Left lung (tissue), 10 donors: ENCODE data around the gene AFAP1L1. TPM values are rescaled to one million over a fixed set of nuclear protein-coding genes. Genes with fewer than 3 reads are reported as not detected.

Experiments
- ATAC-seq: fragments of 200-7000 bp; cut with Tn5 transposase; one replicate; pipeline ENCODE4 v1.9.1; 2020; ENCODE audit warnings: moderate library complexity
- DNase-seq, 4 donors: peaks; one replicate each; pipeline ENCODE4 v3.0.0-alpha.2; 2013 to 2020
- H3K27ac ChIP-seq, 2 donors: fragments of 200-600 bp; sonication (generic) in 1 of 2; one replicate each; pipeline versions ENCODE4 v1.5.0 to v1.8.0; 2020 to 2021
- H3K27me3 ChIP-seq, 2 donors: fragments of 200-600 bp; sonication (generic) in 1 of 2; one replicate each; pipeline versions ENCODE4 v1.5.0 to v1.8.0; 2020 to 2021
- H3K36me3 ChIP-seq, 2 donors: fragments of 200-600 bp; sonication (generic) in 1 of 2; one replicate each; pipeline versions ENCODE4 v1.5.0 to v1.8.0; 2020 to 2021
- H3K4me1 ChIP-seq, 2 donors: fragments of 200-600 bp; one replicate each; pipeline ENCODE4 v1.8.0; 2021
- H3K4me3 ChIP-seq, 2 donors: fragments of 200-600 bp; sonication (generic) in 1 of 2; one replicate each; pipeline versions ENCODE4 v1.5.0 to v1.8.0; 2020 to 2021; ENCODE audit warnings: mild to moderate bottlenecking in 1 of 2
- H3K9me3 ChIP-seq, 2 donors: fragments of 200-600 bp; sonication (generic) in 1 of 2; one replicate each; pipeline versions ENCODE4 v1.5.0 to v1.8.0; 2020 to 2021
- CTCF ChIP-seq, 2 donors: fragments of 200-600 bp; sonication (generic) in 1 of 2; IDR thresholded peaks; one replicate each; pipeline versions ENCODE4 v1.5.0 to v1.8.0; 2021; ENCODE audit warnings: antibody characterized with exemption in 2 of 2
- intact Hi-C, 2 donors: fragments of 100-400 bp; cut with DNase I; formaldehyde crosslinking; loops; one replicate each; pipeline versions ENCODE4 v1.11.2 to v1.14.2; 2022
- polyA plus RNA-seq, 6 donors: library from polyadenylated mRNA; unstranded; fragments of 120-200 nt; gene quantifications; one replicate each; pipeline ENCODE4 v1.2.1, GENCODE V29; 2013; ENCODE audit not compliant: insufficient read length in 6 of 6
- total RNA-seq, 2 donors: library from RNA; stranded (reverse); fragmentation: NEBNext Ultra II Directional; extraction: Animal tissue kit (Norgen Biotek cat#: 25700); gene quantifications; one replicate each; pipeline ENCODE4 v1.2.1, GENCODE V29; 2021
- donor health status: DM: no; HTN: yes; CAD: no.
- donor health status: DM: no; HTN: no; CAD: no.

AFAP1L1 gene
- total and polyA plus RNA-seq, 8 donors: 14.2 to 46.6 (median 40.6) TPM

- Histone ChIP-seq H3K9me3 (no peaks in the 10 kb centered on the region), H3K4me3 (no peak overlapping the region), H3K27ac (no peak overlapping the region), H3K4me1 (peaks cover 0 to 1% of the 10 kb centered on the region in 2 donors), H3K36me3 (no peaks in the 10 kb centered on the region), H3K27me3 (no peaks in the 10 kb centered on the region)
- DNase-seq (no peak), ATAC-seq (no peak)
- intact Hi-C loops: no loop called here
- no peak for TF ChIP-seq CTCF (IDR thresholded peaks at IDR 0.05)
Measured at GRCh38 chr5:149376104-149376503, 104.4 kb downstream of the AFAP1L1 start.

GRCh38 chr5:149376711-149377447, 105.2 kb downstream of the AFAP1L1 start:
- Histone ChIP-seq H3K4me3 (no peak overlapping the region), H3K4me1 (peaks cover 0 to 5% of the 10 kb centered on the region in 2 donors), H3K27ac (no peak overlapping the region), H3K36me3 (no peaks in the 10 kb centered on the region), H3K27me3 (no peaks in the 10 kb centered on the region), H3K9me3 (no peaks in the 10 kb centered on the region)
- ATAC-seq: no peak
- TF ChIP-seq CTCF (IDR thresholded peaks at IDR 0.05): no peak
- intact Hi-C loops: no loop called here
- DNase-seq: no peak

- ATAC-seq (no peak), DNase-seq (no peak)
- no peaks in the 10 kb centered on the region for H3K36me3 ChIP-seq
- intact Hi-C loops: no loop called here
- no peaks in the 10 kb centered on the region for H3K27me3 ChIP-seq
- no peaks in the 10 kb centered on the region for H3K9me3 ChIP-seq
- no peak overlapping the region for H3K27ac ChIP-seq
- H3K4me1 ChIP-seq: peaks cover 14 to 15% of the 10 kb centered on the region in 2 donors
- TF ChIP-seq CTCF (IDR thresholded peaks at IDR 0.05): no peak
- no peak overlapping the region for H3K4me3 ChIP-seq
Measured at GRCh38 chr5:149378241-149378820, 106.7 kb downstream of the AFAP1L1 start.

GRCh38 chr5:149379177-149379761, 107.6 kb downstream of the AFAP1L1 start, which contains the start of gene IL17B:
Gene IL17B (minus strand): TSS chr5:149379292. CDS start chr5:149379225, 67 bp downstream.
- intact Hi-C loops: no loop called here
- no peak for TF ChIP-seq CTCF (IDR thresholded peaks at IDR 0.05)
- no peak for ATAC-seq
- Histone ChIP-seq H3K27ac (no peak within 1 kb of the TSS), H3K27me3 (no peaks in the 10 kb centered on the region), H3K4me1 (peaks cover 14 to 22% of the 10 kb centered on the region in 2 donors), H3K4me3 (no peak within 1 kb of the TSS), H3K9me3 (no peaks in the 10 kb centered on the region), H3K36me3 (no peaks in the 10 kb centered on the region)
- DNase-seq: no peak

GRCh38 chr5:149379818-149380374, 108.2 kb downstream of the AFAP1L1 start:
- intact Hi-C loops: loop anchor here (5.0 kb wide), 2 partner anchors 52 to 182 kb away; no protein-coding TSS in a partner anchor
- H3K27ac ChIP-seq: no peak overlapping the region
- TF ChIP-seq CTCF (IDR thresholded peaks at IDR 0.05): no peak
- no peaks in the 10 kb centered on the region for H3K36me3 ChIP-seq
- DNase-seq: no peak
- no peaks in the 10 kb centered on the region for H3K9me3 ChIP-seq
- peaks cover 14 to 22% of the 10 kb centered on the region in 2 donors for H3K4me1 ChIP-seq
- no peak overlapping the region for H3K4me3 ChIP-seq
- no peaks in the 10 kb centered on the region for H3K27me3 ChIP-seq
- no peak for ATAC-seq
